ENCODE measurements around the gene ASPA. TPM values are rescaled to one million over a fixed set of nuclear protein-coding genes. Genes with fewer than 3 reads are reported as not detected.
"Not testable (repeated sequence)": the region's sequence is repeated elsewhere in the genome, so short reads cannot be mapped to it uniquely, and the experiment has no call there.

The ASPA gene
- polyA plus RNA-seq, 3 donors, result 23.1 to 25.5 (median 24.3) TPM

GRCh38 chr17:3507071-3507470 lies 31.3 kb downstream of the ASPA start:
- DNase-seq (ENCODE audit: low read depth in 3 of 3, low spot score in 2 of 3), result no peak

DNA sequence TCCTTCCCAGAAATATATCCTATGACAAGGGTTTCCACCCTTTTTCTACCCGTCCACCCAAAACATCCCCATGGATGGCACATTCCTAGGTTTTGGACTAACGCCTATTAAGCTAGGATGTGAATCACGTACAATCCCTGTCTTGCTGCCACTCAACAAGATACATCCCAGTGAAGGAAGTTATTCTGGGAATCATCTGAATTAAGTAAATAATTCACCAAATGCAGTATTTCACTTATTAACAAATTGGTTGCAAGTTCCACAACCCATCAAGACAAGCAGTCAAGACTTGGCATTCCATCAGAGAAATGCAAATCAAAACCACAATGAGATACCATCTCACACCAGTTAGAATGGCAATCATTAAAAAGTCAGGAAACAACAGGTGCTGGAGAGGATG lies 32.1 kb downstream of the ASPA start:
- no peak for DNase-seq (ENCODE audit: low read depth in 3 of 3, low spot score in 2 of 3)

GRCh38 chr17:3510090-3510489 lies 34.3 kb downstream of the ASPA start:
- DNase-seq (ENCODE audit: low read depth in 3 of 3, low spot score in 2 of 3), result no peak

- DNase-seq (ENCODE audit: low read depth in 3 of 3, low spot score in 2 of 3), result no peak
Measured at GRCh38 chr17:3511852-3512504, 36.2 kb downstream of the ASPA start.

GRCh38 chr17:3512505-3513171 lies 36.8 kb downstream of the ASPA start:
- no peak for DNase-seq (ENCODE audit: low read depth in 3 of 3, low spot score in 2 of 3)

- DNase-seq (ENCODE audit: low read depth in 3 of 3, low spot score in 2 of 3), result no peak
Measured at GRCh38 chr17:3513305-3514035, 37.7 kb downstream of the ASPA start.

GRCh38 chr17:3514167-3514566 lies 38.4 kb downstream of the ASPA start:
- not testable (repeated sequence) for DNase-seq (ENCODE audit: low read depth in 3 of 3, low spot score in 2 of 3)

GRCh38 chr17:3514873-3515272 lies 39.1 kb downstream of the ASPA start:
- DNase-seq (ENCODE audit: low read depth in 3 of 3, low spot score in 2 of 3), result no peak

DNA sequence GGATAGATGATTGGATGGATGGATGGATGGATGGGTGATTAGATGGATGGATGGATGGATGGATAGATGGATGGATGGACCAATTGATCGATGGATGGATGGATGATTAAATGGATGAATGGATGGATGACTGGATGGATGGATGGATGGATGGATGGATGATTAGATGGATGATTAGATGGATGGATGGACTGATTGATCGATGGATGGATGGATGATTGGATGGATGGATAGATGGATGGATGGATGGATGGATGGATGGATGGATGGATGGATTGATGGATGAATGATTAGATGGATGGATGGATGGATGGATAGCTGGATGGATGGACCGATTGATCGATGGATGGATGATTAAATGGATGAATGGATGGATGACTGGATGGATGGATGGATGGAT lies 43.7 kb downstream of the ASPA start:
- not testable (repeated sequence) for DNase-seq (ENCODE audit: low read depth in 3 of 3, low spot score in 2 of 3)

DNA sequence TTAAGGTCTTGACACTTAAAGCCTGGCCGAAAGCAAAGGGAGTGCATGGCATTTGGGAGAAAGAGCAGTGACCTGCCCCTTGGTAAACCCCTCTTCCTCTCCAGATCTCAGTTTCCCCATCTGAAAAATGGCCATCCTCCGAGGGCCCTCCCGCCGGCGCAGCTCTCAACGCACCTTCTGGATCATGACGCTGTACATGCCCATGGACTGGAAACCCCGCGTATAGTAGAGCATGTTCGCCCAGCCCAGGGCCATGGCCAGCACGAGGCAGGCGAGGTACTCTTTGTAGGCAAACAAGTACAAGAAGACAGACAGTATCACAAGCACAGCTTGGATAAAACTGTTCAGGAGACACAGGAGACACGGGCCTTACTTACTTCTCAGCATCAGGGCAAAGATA lies 48.2 kb downstream of the ASPA start:
- DNase-seq (ENCODE audit: low read depth in 3 of 3, low spot score in 2 of 3), result no peak

DNA sequence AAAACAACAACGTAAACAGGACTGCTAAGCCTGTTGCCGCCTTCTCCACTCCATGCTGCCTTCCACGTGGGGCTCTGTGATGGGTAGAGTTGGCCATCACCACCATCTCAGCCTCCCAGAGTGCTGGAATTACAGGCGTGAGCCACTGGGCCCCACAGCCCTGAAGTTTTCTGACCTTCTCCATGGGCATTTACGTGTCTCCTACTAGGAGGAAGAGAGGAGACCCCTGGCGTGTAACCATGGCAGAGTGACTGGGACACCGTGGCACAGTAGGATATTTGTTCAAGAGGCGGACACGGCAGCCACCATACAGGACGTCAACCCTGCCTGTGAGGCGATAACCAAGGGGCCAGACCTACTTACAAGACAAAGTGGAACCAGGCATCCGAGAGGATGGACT lies 50.7 kb downstream of the ASPA start:
- no peak for DNase-seq (ENCODE audit: low read depth in 3 of 3, low spot score in 2 of 3)

- no peak for DNase-seq (ENCODE audit: low read depth in 3 of 3, low spot score in 2 of 3)
Measured at GRCh38 chr17:3526971-3527370, 51.2 kb downstream of the ASPA start.

GRCh38 chr17:3527468-3527867 lies 51.7 kb downstream of the ASPA start:
- DNase-seq (ENCODE audit: low read depth in 3 of 3, low spot score in 2 of 3), result no peak

GRCh38 chr17:3527896-3528295 lies 52.1 kb downstream of the ASPA start:
- no peak for DNase-seq (ENCODE audit: low read depth in 3 of 3, low spot score in 2 of 3)

DNA sequence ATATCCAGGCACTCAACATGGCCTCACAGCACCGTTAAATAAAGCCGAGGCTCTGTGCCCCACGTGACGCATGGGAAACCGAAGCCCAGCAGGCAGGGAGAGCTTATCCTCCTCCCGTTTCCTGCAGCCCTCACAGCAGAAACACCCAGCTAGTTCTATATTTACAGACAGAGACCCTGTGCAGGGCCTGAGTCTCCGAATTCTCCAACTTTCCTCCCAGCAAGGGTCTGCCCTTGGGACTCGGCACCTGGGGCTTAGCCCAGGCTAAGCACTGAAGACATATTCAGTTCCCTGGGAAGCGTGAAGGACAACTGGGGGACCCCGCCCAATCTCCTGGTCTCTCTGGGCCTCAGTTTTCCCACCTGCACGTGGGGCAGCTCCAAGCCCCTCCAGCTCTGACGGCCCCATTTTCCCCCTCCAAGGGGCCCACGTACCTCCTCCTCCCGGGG lies 52.6 kb downstream of the ASPA start:
- no peak for DNase-seq (ENCODE audit: low read depth in 3 of 3, low spot score in 2 of 3)

DNA sequence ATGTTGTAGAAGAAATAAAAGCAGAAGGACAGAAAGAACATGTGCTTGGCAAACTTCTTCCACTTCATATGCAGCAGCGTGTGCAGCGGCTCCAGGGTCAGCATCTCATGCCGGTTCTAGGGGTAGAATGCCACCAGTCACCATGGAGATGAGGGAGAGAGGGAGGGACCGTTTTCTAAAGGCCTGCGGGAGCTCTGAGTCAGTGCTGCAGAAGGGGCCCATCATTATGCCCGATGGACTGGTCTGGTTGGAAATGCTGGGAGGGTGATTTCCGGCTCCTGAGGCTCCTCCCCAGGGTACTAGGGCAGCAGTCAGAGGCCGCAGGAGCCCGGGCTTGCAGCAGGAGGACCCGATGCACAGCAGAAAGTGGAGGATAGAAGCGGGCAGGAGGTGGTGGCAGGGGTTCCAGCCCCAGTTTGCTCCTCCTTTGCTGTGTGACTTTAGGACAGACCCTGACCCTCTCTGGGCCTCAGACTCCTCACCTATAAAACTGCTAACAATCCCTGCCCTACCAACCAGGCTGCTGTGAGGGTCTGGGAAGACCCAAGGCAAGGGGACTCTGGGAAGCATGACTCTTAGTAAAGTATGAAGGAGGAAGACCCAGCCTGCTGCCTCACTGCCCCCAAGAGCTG lies 53.2 kb downstream of the ASPA start:
- no peak for DNase-seq (ENCODE audit: low read depth in 3 of 3, low spot score in 2 of 3)

DNA sequence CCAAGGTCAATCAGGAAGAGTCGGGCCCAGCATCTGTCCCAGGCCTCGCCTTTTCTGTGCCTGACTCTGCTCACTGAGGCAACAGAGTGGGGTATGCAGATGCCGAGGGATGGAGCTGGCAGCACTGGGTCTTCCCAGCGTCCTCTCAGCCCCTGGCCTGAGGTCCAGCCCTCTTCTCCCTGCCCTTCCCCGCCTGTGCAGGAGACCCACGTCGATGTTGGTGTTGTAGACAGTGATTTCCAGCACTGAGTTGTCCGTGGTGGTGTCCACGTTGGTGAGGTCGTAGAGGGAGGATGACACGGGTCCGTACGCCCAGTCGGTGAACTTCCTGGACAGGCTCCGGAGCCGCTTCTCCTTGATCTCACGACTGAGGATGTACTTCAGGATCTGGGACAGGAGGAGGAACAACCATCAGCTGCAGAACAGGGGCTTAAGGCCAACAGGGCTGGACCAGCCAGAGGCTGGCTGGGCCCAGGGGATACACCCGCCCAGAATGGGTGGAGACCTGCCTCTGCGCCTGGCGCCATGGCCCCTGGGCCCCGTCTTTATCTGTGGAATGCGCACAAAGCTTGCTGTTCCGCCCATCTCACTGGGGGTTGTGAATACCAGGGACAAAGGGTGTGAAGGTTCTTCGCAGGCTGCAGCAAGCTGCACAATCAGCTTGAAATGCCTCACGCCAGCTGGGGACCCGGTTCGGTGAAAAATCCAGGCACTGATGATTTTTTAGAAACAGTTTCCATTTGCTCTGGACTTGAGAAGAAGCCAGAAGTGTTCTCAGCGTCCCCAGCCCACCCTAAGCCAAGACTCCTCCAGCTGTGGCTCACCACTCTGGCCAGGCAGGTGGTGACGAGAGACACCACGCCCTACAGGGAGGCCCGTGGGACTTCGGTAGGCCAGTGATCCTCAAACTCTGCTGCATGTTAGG lies 54.3 kb downstream of the ASPA start:
- no peak for DNase-seq (ENCODE audit: low read depth in 3 of 3, low spot score in 2 of 3)

DNA sequence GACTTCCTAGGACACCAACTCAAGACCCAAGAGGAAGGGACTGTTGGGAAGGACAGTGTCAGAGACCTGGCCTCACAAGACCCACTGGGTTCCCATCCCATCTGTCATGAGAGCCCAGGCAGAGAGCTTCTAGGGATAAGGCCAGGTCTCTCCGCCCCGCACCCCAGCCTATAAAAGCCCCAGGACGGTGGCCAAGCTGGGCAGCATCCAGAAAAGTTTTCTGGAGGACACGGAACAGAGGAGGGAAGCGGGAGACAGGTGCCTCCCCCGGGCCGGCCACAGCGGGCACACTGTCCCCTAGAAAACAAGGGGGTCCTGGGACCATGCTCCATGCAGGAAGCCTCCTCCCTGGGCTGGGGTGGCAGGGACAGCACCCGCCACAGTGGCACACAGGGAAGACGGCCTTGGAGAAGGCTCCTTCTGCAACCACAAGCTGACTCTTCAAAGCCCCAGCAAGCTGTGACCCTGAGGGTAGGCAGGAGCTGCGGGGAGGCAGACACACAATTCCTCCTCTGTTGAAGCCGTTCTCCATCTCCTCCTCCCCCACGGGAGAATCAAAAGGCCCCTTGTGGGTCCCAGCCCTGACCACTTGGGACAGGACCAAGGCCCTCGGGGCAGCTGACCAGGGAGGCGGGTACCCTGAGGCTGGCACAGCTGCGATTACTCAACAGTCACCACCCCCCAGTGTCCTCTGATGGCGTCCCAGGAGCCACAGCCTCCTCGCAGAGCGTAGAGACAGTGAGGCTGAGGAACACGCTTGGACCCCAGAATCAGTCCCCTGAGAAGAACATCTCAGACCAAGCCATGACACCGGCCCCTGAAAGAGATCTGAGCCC lies 55.7 kb downstream of the ASPA start:
- DNase-seq (ENCODE audit: low read depth in 3 of 3, low spot score in 2 of 3), result no peak

- no peak for DNase-seq (ENCODE audit: low read depth in 3 of 3, low spot score in 2 of 3)
Measured at GRCh38 chr17:3532106-3532858, 56.5 kb downstream of the ASPA start.
